GM12892 (cell line): Measurements from ENCODE around the gene CAPN5.

ENCODE experiments used
- POLR2A ChIP-seq: IDR thresholded peaks from 2 replicates; pipeline ENCODE4 v1.6.1; 2011; ENCODE audit warnings: low read depth, low read length, control low read depth
- POLR2AphosphoS5 ChIP-seq: IDR thresholded peaks from 2 replicates; pipeline ENCODE4 v1.6.1; 2011; ENCODE audit warnings: low read depth, low read length, control low read depth
- TAF1 ChIP-seq: IDR thresholded peaks from 2 replicates; pipeline ENCODE4 v1.6.1; 2011; ENCODE audit warnings: low read depth, mild to moderate bottlenecking, control low read depth, low read length, borderline replicate concordance

DNA sequence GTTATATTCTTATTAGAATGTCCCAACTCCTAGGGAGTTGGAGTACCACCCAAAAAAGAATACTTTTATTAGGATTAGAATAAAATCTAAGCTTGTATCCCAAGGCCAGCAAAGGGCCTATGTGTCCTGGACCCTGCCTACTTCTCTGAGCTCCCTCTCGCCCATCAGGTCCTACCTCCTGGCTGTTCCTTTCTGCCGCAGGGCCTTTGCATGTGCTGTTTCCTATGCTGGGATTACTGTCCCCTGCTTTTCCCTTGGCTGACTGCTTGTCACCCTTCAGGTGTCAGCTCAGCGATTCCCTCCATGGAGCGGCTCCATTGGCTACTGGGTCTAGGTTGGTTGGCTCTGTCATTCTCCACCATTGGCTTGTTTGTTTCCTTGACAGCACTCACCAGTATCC, 74.7 kb downstream of the CAPN5 start:
- TF ChIP-seq POLR2A (no peak), POLR2AphosphoS5 (no peak), TAF1 (no peak)
